ACHN (cell line): ENCODE data around the gene H6PD.

Source experiments
- DNase-seq: peaks from one replicate; pipeline ENCODE4 v3.0.0-alpha.2; 2015
- in situ Hi-C: cut with HindIII; loops from 2 replicates; pipeline ENCODE4 v1.10.0; 2017; ENCODE audit warnings: low sequenced_read_pairs, low pct_ligation_motif_present, low pct_unique_long_range_greater_than_20kb

Gene H6PD

GRCh38 chr1:9202240-9202870, 32.2 kb upstream of the H6PD start:
- in situ Hi-C loops: no loop called here
- no peak for DNase-seq

- no peak for DNase-seq
- in situ Hi-C loops: no loop called here
Observed at GRCh38 chr1:9203511-9203982, 31.0 kb upstream of the H6PD start.

- in situ Hi-C loops: no loop called here
- DNase-seq: no peak
Observed at GRCh38 chr1:9204156-9204720, 30.3 kb upstream of the H6PD start.

DNA sequence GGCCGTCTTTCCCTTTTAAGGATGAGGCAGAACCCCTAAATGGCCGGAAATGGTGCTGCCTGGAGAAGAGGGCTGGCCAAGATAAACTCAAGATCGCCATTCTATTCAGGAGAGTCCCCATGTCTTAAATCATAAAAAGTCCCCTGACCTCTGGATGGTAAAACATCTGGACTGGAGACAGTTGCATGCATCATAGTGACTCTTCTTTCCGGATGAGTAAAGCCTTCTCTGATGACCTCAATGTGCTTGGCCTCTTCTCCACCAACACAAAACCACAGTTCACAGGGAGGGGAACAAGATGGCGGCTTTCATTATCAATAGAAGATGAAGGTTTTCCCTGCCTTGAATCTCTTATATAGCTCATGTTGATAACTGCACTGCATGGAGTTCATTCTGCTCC, 27.5 kb upstream of the H6PD start:
- in situ Hi-C loops: no loop called here
- no peak for DNase-seq

- DNase-seq: no peak
- in situ Hi-C loops: no loop called here
Observed at GRCh38 chr1:9207715-9208114, 26.9 kb upstream of the H6PD start.

- no peak for DNase-seq
- in situ Hi-C loops: no loop called here
Observed at GRCh38 chr1:9211291-9211811, 23.2 kb upstream of the H6PD start.

- in situ Hi-C loops: no loop called here
- no peak for DNase-seq
Observed at GRCh38 chr1:9212735-9213134, 21.8 kb upstream of the H6PD start.

GRCh38 chr1:9213956-9214355, 20.6 kb upstream of the H6PD start:
- in situ Hi-C loops: no loop called here
- DNase-seq: no peak

DNA sequence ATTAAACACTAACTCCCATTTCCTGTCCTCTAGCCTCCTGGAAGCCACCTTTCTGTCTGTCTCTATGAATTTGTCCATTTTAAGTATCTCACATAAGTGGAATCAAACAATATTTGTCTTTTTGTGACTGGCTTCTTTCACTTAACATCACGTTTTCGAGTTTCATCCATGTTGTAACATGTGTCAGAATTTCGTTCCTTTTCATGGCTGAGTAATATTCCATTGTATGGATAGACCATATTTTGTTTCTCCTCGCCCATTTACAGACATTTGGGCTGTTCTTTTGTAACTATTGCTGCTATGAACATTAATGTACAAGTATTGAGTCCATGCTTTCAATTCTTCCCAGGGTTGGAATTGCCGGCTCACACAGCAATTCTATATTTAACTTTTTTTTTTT, 15.7 kb upstream of the H6PD start:
- in situ Hi-C loops: no loop called here
- DNase-seq: no peak

DNA sequence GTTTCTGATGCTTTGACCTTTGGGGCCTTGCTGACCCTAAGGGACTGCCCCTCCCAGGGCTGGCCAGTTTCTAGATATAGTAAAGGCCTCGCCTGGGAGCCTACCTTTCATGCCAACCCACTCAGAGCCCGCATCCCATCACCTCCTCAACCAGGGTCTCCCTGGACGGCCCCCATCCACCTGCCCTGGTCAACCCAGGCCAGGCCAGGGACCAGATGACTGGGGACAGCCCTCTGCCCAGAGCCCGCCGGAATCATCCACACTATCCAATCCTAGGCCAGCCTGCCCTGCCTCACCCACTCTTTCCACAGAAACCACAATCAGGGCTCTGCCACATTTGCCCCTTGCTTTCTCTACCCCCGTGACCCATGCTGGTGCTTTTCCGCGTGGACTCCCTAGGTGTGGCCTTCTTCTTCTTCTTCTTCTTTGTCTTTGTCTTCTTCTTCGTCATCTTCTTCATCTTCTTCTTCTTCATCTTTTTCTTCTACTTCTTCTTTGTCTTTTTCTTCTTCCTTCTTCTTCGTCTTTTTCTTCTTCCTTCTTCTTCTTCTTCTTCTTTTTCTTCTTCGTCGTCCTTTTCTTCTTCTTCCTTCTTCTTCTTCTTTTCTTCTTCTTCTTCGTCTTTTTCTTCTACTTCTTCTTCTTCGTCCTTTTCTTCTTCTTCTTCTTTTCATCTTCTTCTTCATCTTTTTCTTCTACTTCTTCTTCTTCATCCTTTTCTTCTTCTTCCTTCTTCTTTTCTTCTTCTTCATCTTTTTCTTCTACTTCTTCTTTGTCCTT, 11.5 kb upstream of the H6PD start:
- in situ Hi-C loops: no loop called here
- DNase-seq: no peak

GRCh38 chr1:9224664-9225410, 9.7 kb upstream of the H6PD start:
- in situ Hi-C loops: no loop called here
- no peak for DNase-seq

DNA sequence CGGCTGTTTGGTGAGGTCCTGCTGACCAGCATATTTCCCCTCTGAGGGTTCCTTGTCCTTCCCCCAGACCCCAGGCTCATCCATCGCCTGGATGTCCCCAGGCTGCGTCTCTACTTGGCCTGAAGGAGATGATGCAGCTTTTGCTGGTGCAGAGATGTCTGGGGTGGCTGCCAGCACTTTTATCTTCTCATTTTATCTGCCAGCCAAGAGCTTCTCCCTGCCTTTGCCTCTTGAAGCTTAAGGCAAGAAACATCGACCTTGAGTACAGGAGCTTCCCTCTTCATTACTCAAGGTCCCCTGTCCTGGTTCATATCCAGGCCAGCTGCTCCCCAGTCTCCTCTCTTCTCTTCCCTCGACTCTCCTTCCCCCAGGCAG, 9.2 kb upstream of the H6PD start:
- in situ Hi-C loops: no loop called here
- no peak for DNase-seq

- DNase-seq: no peak
- in situ Hi-C loops: no loop called here
Observed at GRCh38 chr1:9228609-9229008, 6.0 kb upstream of the H6PD start.

DNA sequence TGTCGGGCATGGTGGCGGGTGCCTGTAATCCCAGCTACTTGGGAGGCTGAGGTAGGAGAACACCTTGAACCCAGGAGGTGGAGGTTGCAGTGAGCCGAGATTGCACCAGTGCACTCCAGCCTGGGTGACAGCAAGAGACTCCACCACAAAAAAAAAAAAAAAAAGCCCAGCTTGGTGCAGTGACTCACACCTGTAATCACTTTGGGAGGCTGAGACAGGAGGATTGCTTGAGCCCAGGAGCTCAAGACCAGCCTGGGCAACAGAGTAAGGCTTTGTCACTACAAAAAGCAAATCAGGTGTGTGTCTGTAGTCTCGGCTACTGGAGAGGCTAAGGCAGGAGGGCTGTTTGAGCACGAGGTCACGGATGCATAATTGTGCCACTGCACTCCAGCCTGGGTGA, 5.0 kb upstream of the H6PD start:
- DNase-seq: no peak
- in situ Hi-C loops: no loop called here

- DNase-seq: no peak
- in situ Hi-C loops: no loop called here
Observed at GRCh38 chr1:9230869-9231533, 3.6 kb upstream of the H6PD start.

GRCh38 chr1:9231648-9232332, 2.8 kb upstream of the H6PD start:
- in situ Hi-C loops: no loop called here
- peak; percentile 18 for DNase-seq

DNA sequence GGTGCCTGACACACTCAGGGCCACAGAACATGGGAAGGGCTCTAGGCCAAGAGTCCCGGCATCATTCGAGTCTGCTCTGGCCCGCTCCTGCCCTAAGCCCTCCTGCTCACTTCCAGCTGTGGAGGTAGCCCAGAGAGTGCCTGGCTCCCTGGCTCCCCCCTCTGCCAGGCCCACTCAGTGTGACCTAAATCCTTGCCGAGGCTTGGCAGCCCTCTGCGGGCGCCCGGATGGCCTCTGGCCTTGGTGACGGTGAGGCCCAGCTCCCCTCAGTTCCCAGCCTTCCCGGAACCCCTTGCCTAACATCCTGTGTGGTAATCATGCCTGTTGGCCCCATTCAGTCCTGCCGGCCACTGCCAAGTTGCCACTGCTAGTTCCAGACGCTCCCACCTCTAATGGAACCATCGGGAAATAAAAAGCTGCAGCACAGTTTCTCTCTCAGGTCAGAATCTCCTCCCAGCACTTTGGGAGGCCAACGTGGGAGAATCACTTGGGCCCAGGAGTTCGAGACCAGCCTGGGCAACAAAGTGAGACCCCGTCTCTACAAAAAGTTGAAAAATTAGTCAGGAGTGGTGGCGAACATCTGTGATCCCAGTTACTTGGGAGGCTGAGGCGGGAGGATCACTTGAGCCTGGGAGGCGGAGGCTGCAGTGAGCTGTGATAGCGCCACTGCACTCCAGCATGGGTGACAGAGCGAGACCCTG, 1.2 kb upstream of the H6PD start:
- DNase-seq: no peak
- in situ Hi-C loops: no loop called here

GRCh38 chr1:9233942-9234222, 692 bp upstream of the H6PD start:
- in situ Hi-C loops: no loop called here
- no peak for DNase-seq
